Left colon (tissue), 2 donors: ENCODE measurements around the gene MAP2K7. TPM values are rescaled to one million over a fixed set of nuclear protein-coding genes. Genes with fewer than 3 reads are reported as not detected.
"Not testable (repeated sequence)": the region's sequence is repeated elsewhere in the genome, so short reads cannot be mapped to it uniquely, and the experiment has no call there.

Source experiments
- ATAC-seq: fragments of 200-7000 bp; cut with Tn5 transposase; one replicate; pipeline ENCODE4 v1.9.1; 2020; ENCODE audit warnings: mild to moderate bottlenecking, moderate library complexity
- DNase-seq, 2 donors: peaks; one replicate each; pipeline ENCODE4 v3.0.0-alpha.2; 2020
- intact Hi-C, 2 donors: fragments of 100-400 bp; cut with DNase I in 1 of 2; cut with micrococcal nuclease in 1 of 2; formaldehyde crosslinking; loops; one replicate each; pipeline versions ENCODE4 v1.11.2 to v1.14.0; 2022; cut with DNase I, micrococcal nuclease
- total RNA-seq, 2 donors: library from RNA; stranded (reverse); fragmentation: NEBNext Ultra II Directional; extraction: Animal tissue kit (Norgen Biotek cat#: 25700); gene quantifications; one replicate each; pipeline ENCODE4 v1.2.1, GENCODE V29; 2021
- donor health status: DM: no; HTN: no; CAD: no.
- donor health status: DM: yes; HTN: yes; CAD: no.

MAP2K7 gene
- total RNA-seq, 2 donors from 2014 or later = 27.0 to 29.2 TPM

DNA sequence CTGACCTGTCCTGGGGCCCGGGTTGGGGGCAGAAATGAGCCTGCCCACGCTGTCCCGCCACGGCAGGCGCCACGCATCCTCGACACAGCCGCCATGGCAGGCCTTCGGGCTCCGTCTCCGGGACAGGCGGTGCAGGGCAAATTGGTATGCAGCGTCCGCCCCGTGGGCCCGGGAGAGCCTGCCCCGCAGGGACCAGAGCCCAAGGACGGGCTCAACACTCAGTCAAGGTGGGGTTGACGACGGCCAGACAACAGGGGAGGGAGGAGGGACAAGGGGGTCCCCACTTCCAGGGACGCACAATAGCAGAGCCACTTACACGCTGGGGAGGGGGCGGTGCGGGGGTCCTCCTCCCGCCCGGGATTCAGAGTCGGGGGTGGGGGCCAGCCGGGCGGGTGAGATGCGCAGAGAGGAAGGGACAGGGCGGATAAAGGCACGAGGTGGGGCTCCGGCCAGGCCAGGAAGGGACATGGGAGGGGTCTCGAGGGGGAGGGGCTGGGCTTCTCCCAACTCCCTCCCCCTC lies 21.0 kb downstream of the MAP2K7 start:
- ATAC-seq (no peak), DNase-seq (peak in 1 of 2 donors; percentile 31)
- intact Hi-C loops = no loop called here

DNA sequence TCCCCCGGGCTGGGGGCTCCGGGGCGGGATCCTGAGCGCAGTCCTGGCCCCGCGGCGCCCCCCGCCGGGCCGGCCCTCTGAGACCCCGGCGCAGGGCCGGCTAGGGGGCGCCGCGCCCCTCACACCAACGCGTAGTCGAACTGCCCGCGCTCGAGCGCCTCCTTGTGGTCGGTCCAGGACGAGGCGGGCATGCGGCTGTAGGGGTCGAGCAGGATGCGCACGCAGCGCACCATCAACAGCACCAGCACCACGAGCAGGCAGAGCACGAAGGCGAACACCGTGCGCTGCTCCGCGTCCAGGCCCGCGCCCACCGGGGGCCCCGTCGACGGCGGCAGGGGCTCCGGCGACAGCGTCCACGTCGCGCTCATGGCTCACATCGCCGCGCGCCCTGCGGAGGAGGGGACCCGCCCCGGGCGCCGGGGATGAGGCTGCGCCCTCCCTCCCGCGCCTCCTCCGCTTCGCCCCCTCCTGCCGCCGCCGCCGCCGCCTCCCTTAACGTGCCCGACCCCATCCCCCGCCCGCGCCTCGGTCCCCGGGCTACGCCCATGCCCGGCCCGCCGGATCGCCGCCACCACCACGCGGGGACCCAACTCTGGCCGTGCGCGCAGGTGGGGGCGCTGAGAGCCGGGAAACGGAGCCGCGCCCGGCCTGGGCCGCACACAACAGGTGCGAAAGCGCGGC lies 21.6 kb downstream of the MAP2K7 start:
- ATAC-seq (no peak), DNase-seq (peak; percentile 64 to 77)
- intact Hi-C loops = no loop called here

DNA sequence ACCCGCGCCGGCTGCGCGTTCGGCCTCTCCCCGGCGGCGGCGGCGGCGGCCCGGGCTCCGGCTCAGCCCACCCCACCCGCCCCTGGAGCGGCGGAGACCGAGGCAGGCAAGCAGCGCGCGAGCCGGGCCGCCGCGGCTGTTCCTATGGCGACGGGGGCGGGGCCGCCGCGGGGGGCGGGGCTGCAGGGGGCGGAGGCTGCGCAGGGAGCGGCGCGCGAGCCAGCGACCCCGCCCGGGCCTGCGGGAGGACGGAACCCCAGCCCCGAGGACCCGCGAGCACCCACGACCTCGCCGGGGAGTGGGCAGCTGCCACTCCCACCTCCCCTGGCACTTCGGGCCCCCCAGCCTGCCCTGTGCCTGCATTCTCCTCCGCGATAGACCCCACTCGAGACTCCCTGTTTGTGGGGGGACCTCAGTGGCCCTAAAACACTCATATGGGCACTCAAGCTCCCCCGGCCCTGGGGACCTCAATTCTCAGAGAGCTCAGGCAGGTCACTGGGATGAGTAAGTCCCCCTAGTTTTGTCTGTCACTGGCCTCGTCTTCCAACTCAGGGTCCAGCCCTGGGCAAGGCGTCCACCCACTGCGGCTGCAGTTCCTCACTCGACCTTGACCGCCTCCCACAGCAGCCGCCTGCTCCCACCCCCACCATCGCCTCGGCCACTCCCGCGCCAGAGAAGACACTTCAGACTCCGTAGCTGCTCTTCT lies 22.5 kb downstream of the MAP2K7 start, which contains the start of gene CTXN1:
Gene CTXN1 (minus strand): TSS at position 115 of the 706 bp plus-strand sequence. CDS start 597 bp downstream, outside the sequence.
- DNase-seq = peak; percentile 48 to 82

DNA sequence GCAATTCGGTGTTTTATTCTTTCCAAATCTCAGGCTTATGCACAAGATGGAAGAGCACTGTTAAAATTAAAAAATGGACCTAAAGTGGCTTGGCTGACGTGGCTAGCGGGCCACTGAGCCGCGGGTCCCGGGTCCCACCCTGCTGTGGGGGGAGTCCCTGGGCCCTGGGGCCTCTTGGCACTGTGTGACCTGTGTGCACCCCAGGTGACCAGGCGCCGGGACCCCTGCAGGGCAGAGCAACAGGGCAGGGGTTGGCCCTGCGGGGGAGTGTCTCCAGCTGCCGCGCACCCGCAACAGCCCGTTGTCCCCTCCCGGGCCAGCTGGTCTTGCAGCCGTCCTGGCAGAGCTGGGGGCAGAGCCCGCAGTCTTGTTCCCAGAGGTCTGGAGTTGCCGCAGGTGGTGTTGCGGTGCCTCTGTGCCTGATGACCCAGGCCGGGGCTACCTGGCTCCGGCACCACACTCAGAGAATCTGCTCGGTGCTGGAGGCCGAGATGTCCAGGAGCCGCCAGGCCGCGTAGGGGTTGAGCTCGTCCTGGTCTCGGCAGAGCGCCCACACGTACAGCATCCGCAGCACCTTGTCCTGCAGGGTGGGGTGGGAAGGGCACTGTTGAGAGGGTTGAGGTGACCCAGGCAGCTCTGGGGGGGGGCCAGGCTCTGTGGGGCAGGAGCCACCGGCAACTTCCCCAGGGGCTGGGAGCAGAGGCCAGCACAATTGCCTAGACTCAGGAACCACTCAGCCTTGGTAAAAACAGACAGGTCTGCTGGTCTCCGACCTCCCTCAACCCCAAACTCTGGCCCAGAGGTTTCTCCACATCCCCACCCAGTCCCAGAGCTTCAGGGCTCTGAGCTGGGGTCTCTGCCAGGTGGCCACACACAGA lies 23.3 kb downstream of the MAP2K7 start:
- intact Hi-C loops = no loop called here
- DNase-seq (no peak), ATAC-seq (no peak)

More for the DNA sequence above, 22.5 kb downstream of the MAP2K7 start, which contains the start of gene CTXN1:
- intact Hi-C loops = no loop called here
- peak; percentile 66 for ATAC-seq

DNA sequence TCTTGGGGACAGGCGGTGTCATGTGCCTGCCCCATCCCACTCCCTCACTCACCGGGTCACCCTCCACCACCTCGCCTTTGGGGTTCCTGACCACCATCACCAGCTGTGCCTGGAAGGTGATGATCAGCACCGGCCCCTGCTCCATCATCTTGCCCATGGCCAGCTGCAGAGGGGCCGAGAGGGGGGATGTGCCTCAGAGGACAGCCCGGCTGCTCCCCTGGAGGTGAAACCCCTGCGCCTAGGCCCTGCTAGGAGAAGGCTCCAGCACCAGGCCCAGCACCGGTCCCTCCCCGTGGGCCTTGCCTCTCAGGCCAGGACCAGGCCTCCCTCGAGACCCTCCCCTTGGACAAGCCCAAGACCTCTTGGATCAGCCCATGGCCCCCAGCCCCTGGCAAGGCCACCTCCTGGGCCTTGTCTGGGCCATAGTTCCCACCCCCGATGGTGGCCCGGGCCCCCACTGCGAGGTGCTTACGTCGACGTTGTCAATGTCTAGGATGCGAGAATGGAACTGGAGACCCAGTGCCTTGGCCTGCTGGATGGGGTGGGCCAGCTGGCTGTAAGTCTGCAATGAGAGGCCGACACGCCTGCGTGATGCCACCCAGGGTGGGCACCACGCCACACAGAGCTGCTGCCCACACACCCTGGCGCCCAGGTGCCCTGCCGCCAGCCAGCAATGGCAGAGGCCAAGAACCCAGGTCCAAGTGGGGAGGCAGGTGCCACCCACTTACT lies 24.1 kb downstream of the MAP2K7 start:
- intact Hi-C loops = no loop called here
- no peak for ATAC-seq
- no peak for DNase-seq

DNA sequence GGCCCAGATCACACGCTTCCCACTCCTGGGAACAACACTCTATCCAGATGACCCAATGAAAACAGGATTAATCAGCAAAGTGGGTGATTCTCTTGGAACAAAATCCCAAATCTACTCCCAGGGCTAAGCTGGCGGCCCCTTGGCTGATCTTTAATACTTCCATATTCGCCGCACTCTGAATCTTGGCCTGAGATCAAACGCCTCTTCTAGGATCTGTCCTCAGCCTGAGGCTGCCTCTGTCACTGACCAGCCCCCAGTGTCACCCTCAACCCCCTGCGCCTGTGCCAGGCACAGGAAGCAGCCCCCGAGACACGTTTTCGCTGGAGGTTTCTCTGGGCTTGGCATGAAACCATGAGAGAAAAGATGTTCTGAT lies 24.6 kb downstream of the MAP2K7 start:
- DNase-seq (no peak), ATAC-seq (no peak)
- intact Hi-C loops = no loop called here

DNA sequence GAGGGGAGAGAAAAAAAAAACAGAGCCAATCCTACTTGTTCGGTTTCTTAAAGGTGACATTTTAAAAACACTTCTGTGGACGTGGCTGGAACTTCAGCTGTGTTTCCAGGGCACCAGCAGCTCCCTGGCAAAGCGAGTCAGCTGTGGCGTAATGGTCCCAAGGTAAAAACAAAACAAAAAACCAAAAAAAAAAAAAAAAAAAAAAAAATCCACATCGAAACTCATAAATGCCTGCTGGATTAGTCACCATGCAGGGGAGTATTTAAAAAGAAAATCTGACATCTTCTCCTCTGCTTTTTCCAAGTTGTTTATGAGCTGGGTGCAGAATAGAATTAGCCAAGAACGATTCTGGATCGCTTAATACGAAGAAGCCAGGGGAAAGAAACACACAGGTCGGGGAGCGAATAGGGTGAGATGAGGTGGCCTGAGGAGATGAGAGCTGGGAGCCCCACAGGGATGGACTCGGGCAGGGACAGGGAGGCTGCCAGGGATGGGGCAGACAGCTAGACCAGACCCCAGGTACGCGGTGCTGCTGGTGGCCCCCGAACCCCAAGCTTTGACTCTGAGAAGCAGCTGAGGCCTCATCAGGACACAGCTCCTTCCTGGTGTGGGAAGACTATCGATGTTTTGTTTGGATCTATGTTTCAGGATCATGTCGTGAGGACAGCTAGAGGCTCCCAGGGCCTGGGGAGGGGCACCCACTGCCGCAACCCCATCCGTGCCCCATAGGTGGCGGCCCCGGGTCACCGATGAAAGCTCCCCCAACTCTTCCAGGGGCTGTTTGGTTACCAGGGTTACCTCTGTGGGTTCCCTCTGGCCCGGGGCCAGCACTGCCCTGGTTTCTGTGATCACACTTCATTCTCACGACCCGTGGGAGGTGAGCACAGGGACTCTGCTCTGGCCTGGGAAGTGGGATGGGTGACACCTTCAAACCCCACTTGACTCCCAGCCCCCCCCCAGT lies 25.3 kb downstream of the MAP2K7 start:
- intact Hi-C loops = no loop called here
- ATAC-seq (no peak), DNase-seq (peak in 1 of 2 donors; percentile 57)

DNA sequence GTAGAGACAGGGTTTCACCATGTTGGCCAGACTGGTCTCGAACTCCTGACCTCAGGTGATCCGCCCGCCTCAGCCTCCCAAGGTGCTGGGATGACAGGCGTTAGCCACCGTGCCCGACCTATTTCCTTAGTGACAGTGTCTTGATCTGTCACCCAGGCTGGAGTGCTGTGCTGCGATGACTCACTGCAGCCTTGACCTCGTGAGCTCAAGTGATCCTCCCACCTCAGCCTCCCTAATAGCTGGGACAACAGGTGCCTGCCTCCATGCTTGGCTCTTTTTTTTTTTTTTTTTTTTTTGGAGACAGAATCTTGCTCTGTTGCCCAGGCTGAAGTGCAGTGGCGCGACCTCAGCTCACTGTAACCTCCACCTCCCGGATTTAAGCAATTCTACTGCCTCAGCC lies 26.4 kb downstream of the MAP2K7 start:
- ATAC-seq, intact Hi-C loops, DNase-seq: not testable (repeated sequence)

DNA sequence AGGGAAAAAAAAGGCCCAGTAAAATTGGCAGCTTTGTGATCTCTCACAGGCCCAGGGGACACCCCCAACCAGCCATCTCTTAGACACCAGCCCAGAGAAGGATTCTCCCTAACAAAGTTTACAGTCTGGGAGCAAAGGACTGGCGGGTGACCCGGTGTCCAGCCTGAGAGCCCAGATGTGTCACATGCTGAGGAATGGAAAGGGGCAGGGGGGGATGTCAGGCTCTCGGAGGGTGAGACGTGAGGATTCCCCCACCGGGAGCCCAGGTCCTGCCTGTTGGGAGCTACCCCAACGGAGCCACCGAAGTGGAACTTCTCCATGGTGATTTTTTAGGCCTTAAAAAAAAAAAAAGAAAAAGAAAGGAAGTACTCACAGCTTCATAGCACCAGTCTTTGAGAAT lies 27.1 kb downstream of the MAP2K7 start:
- ATAC-seq (no peak), DNase-seq (no peak)
- intact Hi-C loops = no loop called here

DNA sequence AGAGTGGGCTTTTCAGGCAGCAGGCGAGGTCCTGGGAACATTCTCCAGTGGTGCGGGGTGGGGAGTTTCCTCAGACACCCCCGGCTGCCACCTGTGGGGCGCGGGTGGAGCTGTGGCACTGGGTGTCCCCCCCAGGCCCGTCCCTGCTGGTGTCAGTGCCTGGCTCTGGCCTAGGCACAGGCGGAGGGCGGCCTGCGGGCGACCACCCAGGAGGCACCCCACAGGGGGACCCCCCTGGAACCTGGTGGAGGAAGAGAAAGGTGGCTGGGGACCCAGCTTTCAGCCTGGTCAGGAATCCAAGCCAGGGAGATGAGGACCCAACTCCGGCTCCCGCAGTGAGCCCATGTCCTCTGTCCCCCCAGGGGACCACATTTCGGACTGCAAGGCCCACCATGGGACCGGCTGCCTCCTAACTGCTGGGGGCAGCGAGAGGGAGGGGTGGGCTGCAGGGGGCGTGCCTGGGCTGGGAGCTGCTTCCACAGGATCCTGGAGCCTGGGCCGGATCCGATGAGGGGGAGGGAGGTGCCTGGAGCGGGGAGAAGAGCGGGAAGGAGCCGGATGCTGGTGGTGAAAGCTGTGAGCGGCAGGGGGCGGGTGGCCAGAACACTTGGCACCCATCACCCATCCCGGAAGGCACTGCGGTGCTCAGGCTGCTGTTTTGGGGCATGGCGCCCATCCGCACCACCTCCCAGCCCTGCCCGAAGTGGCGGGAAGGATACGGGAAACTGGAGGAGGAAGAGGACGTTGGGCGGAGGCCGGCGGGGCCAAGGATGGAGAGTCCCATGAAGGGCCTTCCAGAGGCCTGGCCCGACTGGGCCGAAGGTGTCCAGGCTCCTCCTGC lies 27.8 kb downstream of the MAP2K7 start:
- intact Hi-C loops = no loop called here
- DNase-seq (no peak), ATAC-seq (no peak)

DNA sequence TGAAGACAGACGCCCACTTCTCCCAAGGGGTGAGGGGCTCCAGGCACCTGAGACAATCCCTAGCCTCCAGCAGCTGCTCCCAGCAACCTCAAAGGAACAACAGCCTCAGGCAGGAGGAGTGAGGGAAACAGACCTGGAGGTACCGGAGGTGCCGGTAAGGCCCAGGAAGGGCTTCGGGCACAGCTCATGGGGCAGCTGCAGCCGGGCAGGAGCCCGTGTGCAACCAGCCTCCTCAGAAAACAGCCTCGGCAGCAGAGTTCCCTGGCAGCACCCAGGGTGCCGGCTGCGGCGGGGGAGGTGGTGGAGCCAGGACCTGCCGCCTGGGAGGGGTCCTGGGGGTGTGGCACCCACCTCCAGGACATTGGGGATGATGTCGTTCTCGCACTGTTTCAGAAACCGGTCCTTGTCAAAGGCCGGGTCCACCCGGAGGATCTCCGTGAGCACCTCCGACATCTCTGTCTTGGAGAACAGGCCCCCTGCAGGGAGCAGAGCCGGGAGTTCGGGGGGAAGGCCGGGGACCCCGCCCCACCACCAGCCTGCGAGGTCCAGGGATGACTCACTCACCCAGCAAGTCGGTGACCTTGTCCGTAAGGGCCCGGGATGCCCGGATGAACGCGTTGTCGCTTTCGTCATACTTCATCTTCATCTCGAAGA lies 28.7 kb downstream of the MAP2K7 start:
- DNase-seq = no peak
- ATAC-seq = no peak
- intact Hi-C loops = no loop called here

DNA sequence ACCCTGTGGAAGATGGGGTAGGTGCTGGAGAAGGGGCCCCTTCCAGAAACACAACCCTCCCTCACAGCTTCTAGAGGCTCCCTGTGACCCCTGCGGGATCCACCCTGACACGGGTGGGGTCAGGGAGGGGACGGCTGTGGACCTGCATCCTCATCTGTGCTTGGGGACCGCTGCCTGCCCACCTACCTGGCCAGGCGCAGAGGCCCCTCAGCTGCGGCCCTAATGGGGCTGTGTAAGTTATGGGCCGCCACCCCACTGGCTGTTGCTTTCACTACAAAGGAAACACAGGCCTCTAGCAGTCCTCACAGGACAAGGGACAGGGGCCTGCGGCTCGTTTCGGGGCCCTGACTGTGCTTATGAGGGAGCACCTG lies 29.2 kb downstream of the MAP2K7 start:
- intact Hi-C loops = no loop called here
- ATAC-seq (no peak), DNase-seq (no peak)

DNA sequence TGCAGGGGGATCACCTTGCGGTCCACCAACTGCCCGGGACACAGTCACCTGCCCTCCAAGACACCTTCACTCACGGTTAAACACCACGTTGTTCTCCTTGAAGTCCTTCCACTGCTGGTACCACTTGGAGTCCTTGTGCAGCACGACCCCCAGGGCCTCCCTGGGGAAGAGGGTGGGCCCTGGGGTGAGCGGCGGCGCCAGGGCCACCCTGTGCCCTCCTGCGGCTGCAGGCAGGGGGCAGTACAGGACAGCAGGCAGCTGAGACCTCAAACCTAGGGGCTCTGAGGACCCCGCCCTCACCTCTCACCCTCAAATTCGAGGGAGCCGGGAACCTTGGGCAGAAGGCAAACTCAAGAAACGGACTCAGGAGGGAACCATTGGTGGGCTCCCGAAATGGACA lies 29.7 kb downstream of the MAP2K7 start:
- ATAC-seq = no peak
- no peak for DNase-seq
- intact Hi-C loops = no loop called here

DNA sequence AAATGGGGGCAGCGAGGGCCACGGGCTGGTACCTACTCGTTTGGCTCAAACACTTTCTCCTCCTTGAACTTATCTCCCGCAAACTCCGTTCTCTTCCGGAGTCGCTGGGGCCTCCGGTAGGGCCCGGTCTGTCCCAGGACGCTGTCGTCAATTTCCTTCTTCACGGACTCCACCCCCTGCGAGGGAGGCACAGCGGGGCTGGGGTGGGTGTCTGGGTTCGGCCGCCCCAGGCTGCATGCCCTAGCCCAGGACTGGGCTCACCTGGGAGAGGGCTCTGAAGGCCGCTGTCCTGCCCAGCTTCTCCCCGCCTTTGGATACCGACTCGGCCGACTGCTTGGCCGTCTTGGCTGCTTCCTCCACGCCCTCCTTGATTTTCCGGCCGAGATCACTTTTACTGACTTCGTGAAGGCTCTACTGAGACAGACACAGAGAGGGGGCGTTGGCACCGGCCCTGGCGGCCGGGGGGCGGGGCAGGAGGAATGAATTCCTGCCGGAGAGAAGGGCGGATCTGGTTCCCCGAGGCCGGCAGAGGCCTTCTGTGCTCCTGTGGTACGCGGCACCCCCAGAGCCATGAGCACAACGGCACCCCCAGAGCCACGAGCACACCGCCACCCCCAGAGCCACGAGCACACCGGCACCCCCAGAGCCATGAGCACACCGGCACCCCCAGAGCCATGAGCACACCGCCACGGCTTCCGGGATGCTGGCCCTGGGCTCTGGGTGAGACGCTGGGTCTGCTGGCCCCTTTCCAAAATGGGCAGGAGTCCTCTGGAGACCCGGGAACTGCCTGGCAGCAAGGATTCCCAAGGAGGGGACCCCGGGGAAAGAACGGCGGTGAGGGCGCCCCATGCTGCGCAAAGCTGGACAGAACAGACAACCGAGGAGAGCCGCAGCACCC lies 30.4 kb downstream of the MAP2K7 start:
- DNase-seq = peak in 1 of 2 donors; percentile 48
- intact Hi-C loops = no loop called here
- ATAC-seq = peak; percentile 67

DNA sequence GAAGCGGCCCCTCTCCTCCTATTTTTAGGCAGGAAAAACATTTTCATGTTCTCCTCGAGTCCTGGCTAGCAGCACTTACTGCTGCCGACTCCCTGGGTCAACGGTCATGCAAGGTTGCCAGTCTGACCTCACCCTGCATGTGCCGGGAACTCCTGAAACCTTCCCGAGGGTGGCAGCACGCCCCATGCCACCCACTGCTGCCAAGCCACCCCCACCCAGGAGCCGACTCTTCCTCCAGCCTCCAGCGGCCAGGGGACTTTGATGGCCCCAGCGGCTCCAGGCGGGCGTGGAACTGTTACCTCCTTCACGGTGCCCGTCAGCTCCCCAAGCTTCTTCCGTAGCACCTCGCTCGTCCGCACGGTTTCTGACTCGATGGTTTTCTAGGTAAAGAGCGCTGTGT lies 31.1 kb downstream of the MAP2K7 start:
- ATAC-seq (peak; percentile 30), DNase-seq (no peak)
- intact Hi-C loops = no loop called here
